Thymus (tissue), 11 donors: Measurements from ENCODE around the gene CDC37L1. TPM values are rescaled to one million over a fixed set of nuclear protein-coding genes. Genes with fewer than 3 reads are reported as not detected.
"Not testable (repeated sequence)": the region's sequence is repeated elsewhere in the genome, so short reads cannot be mapped to it uniquely, and the experiment has no call there.

ENCODE experiments used
- DNase-seq, 9 donors: peaks; one replicate each; pipeline ENCODE4 v3.0.0-alpha.2; 2013; ENCODE audit warnings: low spot score in 9 of 9, low read depth in 6 of 9, missing footprints in 1 of 9
- H3K27ac ChIP-seq, 2 donors: one replicate each; pipeline ENCODE4 v1.5.1; 2013; ENCODE audit warnings: control low read depth in 1 of 2, low read depth in 1 of 2, low read length in 1 of 2, mild to moderate bottlenecking in 1 of 2, moderate library complexity in 1 of 2
- H3K27me3 ChIP-seq, 2 donors: one replicate each; pipeline ENCODE4 v1.5.1; 2013; ENCODE audit warnings: low read length in 1 of 2; ENCODE audit not compliant: control insufficient read depth in 2 of 2, insufficient read depth in 1 of 2
- H3K36me3 ChIP-seq, 2 donors: one replicate each; pipeline ENCODE4 v1.5.1; 2013; ENCODE audit warnings: low read length in 1 of 2, mild to moderate bottlenecking in 1 of 2, moderate library complexity in 1 of 2; ENCODE audit not compliant: control insufficient read depth in 2 of 2, insufficient read depth in 2 of 2
- H3K4me1 ChIP-seq, 2 donors: one replicate each; pipeline ENCODE4 v1.5.1; 2013; ENCODE audit warnings: low read length in 2 of 2; ENCODE audit not compliant: control insufficient read depth in 2 of 2, insufficient read depth in 2 of 2
- H3K4me3 ChIP-seq, 2 donors: one replicate each; pipeline ENCODE4 v1.5.1; 2013; ENCODE audit warnings: low read length in 2 of 2, control low read depth in 1 of 2, mild to moderate bottlenecking in 1 of 2
- H3K9me3 ChIP-seq, 2 donors: one replicate each; pipeline ENCODE4 v1.5.1; 2013; ENCODE audit warnings: low read length in 1 of 2, mild to moderate bottlenecking in 1 of 2; ENCODE audit not compliant: control insufficient read depth in 2 of 2, insufficient read depth in 1 of 2
- WGBS: extraction: QIAGEN DNeasy Blood & Tissue Kit; methylation state at CpG from one replicate; pipeline ENCODE4 v1.1.7; 2013; 5-methylcytosine and 5-hydroxymethylcytosine counted together
- polyA plus RNA-seq: library from polyadenylated mRNA; stranded (reverse); fragments of 200-250 nt; gene quantifications from one replicate; pipeline ENCODE4 v1.2.3, GENCODE V29; 2013
- total RNA-seq: library from RNA; stranded (reverse); fragments of 120-200 nt; gene quantifications from one replicate; pipeline ENCODE4 v1.2.4, GENCODE V29; 2013
- donor health status: healthy.

Gene CDC37L1
- total and polyA plus RNA-seq, 2 donors, result 14.5 to 16.9 TPM

GRCh38 chr9:4656196-4656595 is 23.2 kb upstream of the CDC37L1 start:
- WGBS, result 90% methylated on average over 3 of the region's 3 CpGs
- H3K27me3 ChIP-seq, DNase-seq, H3K9me3 ChIP-seq, H3K36me3 ChIP-seq, H3K4me3 ChIP-seq, H3K4me1 ChIP-seq, H3K27ac ChIP-seq: not testable (repeated sequence)

- H3K27ac ChIP-seq, result no peak overlapping the region
- no peaks in the 10 kb centered on the region for H3K36me3 ChIP-seq
- no peak overlapping the region for H3K4me3 ChIP-seq
- no peaks in the 10 kb centered on the region for H3K9me3 ChIP-seq
- DNase-seq, result no peak
- WGBS, result 64% methylated on average over 3 of the region's 3 CpGs
- no peaks in the 10 kb centered on the region for H3K27me3 ChIP-seq
- H3K4me1 ChIP-seq, result peaks cover 2% of the 10 kb centered on the region in 2 donors
Observed at GRCh38 chr9:4656621-4657020, 22.7 kb upstream of the CDC37L1 start.

GRCh38 chr9:4657426-4658159 is 21.8 kb upstream of the CDC37L1 start:
- peaks cover 6 to 8% of the 10 kb centered on the region in 2 donors for H3K4me1 ChIP-seq
- H3K36me3 ChIP-seq, result no peaks in the 10 kb centered on the region
- 97% methylated on average over 4 of the region's 4 CpGs for WGBS
- no peak overlapping the region for H3K4me3 ChIP-seq
- H3K9me3 ChIP-seq, result no peaks in the 10 kb centered on the region
- H3K27ac ChIP-seq, result no peak overlapping the region
- no peak for DNase-seq
- peaks cover 0 to 1% of the 10 kb centered on the region in 2 donors for H3K27me3 ChIP-seq

GRCh38 chr9:4660665-4661064 is 18.7 kb upstream of the CDC37L1 start:
- 97% methylated on average over 4 of the region's 5 CpGs for WGBS
- not testable (repeated sequence) for H3K9me3 ChIP-seq, DNase-seq, H3K36me3 ChIP-seq, H3K4me3 ChIP-seq, H3K27ac ChIP-seq, H3K27me3 ChIP-seq
- H3K4me1 ChIP-seq, result peaks cover 14 to 19% of the 10 kb centered on the region in 2 donors

GRCh38 chr9:4661165-4661564 is 18.2 kb upstream of the CDC37L1 start:
- no peak overlapping the region for H3K27ac ChIP-seq
- no peaks in the 10 kb centered on the region for H3K9me3 ChIP-seq
- H3K4me1 ChIP-seq, result peaks cover 16 to 22% of the 10 kb centered on the region in 2 donors
- peaks cover 0 to 14% of the 10 kb centered on the region in 2 donors for H3K27me3 ChIP-seq
- H3K4me3 ChIP-seq, result no peak overlapping the region
- no peaks in the 10 kb centered on the region for H3K36me3 ChIP-seq
- no peak for DNase-seq
- WGBS, result 61% methylated on average over 1 of the region's 1 CpG

GRCh38 chr9:4661611-4662010 is 17.8 kb upstream of the CDC37L1 start:
- Histone ChIP-seq H3K27me3 (peaks cover 0 to 16% of the 10 kb centered on the region in 2 donors), H3K36me3 (no peaks in the 10 kb centered on the region), H3K4me1 (peaks cover 16 to 23% of the 10 kb centered on the region in 2 donors), H3K27ac (peak overlapping the region in 1 of 2 donors; percentile 46), H3K4me3 (peak overlapping the region; percentile 67 to 84), H3K9me3 (no peaks in the 10 kb centered on the region)
- WGBS, result 2% methylated on average over 5 of the region's 5 CpGs
- DNase-seq, result peak in 1 of 9 donors; percentile 39

GRCh38 chr9:4662108-4662988 is 17.0 kb upstream of the CDC37L1 start, which contains the start of gene PLPP6:
TSS of gene PLPP6 (plus strand) at chr9:4662294. CDS start at chr9:4662376, 82 bp downstream.
- Histone ChIP-seq H3K36me3 (no peaks in the 10 kb centered on the region), H3K27me3 (peaks cover 0 to 21% of the 10 kb centered on the region in 2 donors), H3K4me1 (peaks cover 17 to 25% of the 10 kb centered on the region in 2 donors), H3K27ac (peak within 1 kb of the TSS in 1 of 2 donors; percentile 89), H3K4me3 (peak within 1 kb of the TSS; percentile 67 to 84), H3K9me3 (no peaks in the 10 kb centered on the region)
- WGBS, result 3% methylated on average over 70 of the region's 70 CpGs
- peak in 8 of 9 donors; percentile 52 to 87 (median 69) for DNase-seq

- Histone ChIP-seq H3K4me3 (peak overlapping the region; percentile 67 to 84), H3K27me3 (peaks cover 0 to 25% of the 10 kb centered on the region in 2 donors), H3K4me1 (peaks cover 24 to 31% of the 10 kb centered on the region in 2 donors), H3K27ac (no peak overlapping the region), H3K9me3 (no peaks in the 10 kb centered on the region), H3K36me3 (no peaks in the 10 kb centered on the region)
- no peak for DNase-seq
- WGBS, result 74% methylated on average over 13 of the region's 13 CpGs
Observed at GRCh38 chr9:4662989-4663792, 16.2 kb upstream of the CDC37L1 start.
